Measurements from ENCODE around the gene PXYLP1.
A peak's percentile ranks its signal among the peaks of the same experiment; 100 is the strongest.

PXYLP1 gene

GRCh38 chr3:141228395-141228794, 3.2 kb upstream of the PXYLP1 start:
- DNase-seq (ENCODE audit: low spot score) (no peak), FAIRE-seq (no peak)

DNA sequence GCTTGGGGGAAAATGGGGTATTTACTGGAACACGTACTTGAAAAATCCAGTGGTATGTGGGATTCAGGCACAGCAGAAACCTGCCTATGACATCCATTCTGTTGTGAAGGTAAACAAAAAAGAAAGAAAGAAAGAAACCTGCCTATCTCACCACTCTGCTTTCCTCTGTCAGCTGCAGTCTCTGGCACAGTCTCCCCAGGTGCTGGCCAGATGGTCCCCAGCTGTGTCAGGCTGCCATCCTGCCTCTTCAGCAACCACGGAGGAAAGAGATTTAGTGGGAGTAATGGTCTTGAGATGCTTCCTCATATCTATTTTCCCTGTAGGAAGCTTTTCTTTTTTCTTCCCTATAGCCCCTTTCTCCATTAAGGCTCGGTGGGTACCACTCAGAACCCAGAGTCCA, 2.5 kb upstream of the PXYLP1 start:
- FAIRE-seq, result no peak
- no peak for DNase-seq (ENCODE audit: low spot score)

DNA sequence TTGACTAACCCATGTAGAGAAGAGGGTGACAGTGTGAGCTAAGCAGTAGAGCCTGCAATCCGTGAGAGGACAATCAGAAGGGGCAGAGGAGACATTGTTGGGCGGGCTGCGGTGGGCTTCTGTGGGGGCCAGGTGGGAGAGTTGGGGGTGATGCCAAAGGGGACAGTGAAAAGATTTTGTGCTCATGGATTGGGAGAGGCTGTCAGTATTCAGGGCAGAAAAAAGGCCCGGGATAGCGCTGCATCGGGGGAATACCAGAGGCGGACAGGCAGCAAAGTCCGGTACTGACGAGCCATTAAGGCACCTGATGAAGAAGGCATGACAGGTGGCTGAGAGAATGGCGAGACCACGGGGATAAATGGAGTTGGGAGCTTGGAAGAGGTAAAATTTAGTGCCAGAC, 1.3 kb upstream of the PXYLP1 start:
- DNase-seq (ENCODE audit: low spot score) (no peak), FAIRE-seq (no peak)

GRCh38 chr3:141231952-141232823, 563 bp downstream of the PXYLP1 start:
- FAIRE-seq, result no peak
- peak; percentile 47 for DNase-seq (ENCODE audit: low spot score)

DNA sequence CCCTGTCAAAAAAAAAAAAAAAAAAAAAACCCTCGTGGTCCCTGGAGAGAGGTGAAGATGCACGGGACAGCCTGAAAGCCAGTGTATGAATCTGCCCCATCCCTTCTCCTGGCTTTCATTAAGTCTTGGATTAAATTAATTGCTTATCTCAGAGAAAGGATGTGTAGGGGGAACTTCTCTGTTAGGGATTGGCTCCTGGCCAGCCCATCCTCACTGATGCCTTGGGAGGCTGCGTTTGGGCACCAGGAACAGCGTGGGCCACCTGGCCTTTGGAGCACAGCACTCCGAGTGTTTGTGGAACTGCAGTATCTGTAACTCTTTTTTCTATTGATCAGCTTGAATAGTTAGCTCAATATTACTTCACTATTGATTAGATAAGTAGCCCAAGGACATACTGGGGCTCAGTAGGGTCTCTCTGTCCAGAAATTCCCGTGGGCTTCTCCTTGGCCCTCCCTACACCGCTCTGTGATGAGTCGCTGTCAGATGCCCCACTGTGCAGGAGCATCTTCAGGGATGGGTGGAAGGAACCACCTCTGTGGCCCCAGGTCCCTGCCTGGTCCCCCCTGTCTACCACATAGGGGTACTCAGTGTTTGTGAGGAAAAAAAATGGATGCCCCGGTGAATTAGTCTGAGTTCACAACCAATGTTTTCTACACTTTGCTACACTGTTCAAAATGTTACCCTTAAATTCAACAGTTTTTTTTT, 2.0 kb downstream of the PXYLP1 start:
- FAIRE-seq (no peak), DNase-seq (ENCODE audit: low spot score) (no peak)

GRCh38 chr3:141234283-141234682, 2.7 kb downstream of the PXYLP1 start:
- DNase-seq (ENCODE audit: low spot score) (no peak), FAIRE-seq (no peak)

GRCh38 chr3:141235661-141236171, 4.1 kb downstream of the PXYLP1 start:
- FAIRE-seq (no peak), DNase-seq (ENCODE audit: low spot score) (no peak)

DNA sequence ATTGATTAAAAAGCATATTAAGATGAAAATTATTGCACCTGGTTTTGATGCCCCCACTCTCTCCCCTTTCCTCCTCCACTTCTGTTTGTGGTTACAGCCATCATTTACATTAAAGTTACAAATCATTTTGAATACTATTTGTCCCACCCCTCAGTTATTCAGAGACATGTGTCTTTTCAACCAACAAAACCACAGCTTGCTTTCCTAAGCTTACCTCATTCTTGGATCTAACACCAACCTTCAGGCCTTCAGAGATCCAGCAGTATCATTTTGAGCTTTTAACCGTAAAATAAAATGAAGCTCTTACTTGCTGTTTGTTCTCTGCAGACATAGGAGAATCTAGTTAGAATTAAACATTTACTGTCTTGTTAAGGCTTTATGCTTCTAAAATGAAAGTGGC, 4.7 kb downstream of the PXYLP1 start:
- no peak for FAIRE-seq
- no peak for DNase-seq (ENCODE audit: low spot score)

GRCh38 chr3:141237701-141238521, 6.3 kb downstream of the PXYLP1 start:
- no peak for DNase-seq (ENCODE audit: low spot score)

DNA sequence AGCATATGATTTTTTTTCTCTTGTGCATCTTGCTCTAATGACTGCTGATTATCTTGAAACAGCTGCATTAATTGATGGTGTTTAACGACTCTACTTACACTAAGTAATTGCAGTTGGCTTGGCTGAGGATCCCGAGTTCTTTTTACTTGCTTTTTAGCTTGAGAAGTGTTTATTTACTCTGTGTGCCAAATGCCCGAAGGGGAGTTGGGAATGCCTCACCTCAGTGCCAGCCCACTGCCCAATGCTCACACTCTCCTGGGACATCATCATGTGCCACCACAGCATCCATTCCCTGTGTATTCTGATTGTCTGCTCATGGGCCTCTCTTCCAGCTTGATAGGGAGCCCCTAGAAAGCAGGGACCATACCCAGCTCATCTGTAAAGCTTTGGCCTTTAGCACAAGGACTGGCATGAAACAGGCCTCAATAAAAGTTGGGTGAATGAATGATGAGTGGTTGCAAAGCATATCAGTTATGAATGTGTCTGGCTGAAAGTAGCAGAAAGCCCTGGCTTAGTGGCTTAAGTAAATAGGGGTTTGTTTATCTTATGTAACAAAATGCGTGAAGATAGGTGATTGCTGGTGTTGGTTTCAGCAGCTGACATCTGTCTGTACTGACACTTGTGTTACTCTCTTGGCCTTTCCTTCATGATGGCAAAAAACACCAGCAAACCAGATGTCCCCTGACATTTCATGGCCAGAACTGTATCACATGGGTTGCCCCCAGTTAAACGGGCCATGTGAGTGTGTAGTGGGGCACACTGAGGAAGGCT, 8.1 kb downstream of the PXYLP1 start:
- FAIRE-seq, result no peak
- DNase-seq (ENCODE audit: low spot score), result no peak

More at GRCh38 chr3:141237701-141238521, 6.3 kb downstream of the PXYLP1 start:
- FAIRE-seq, result no peak

- no peak for DNase-seq (ENCODE audit: low spot score)
- FAIRE-seq, result no peak
These were observed 8.7 kb downstream of the PXYLP1 start for GRCh38 chr3:141240286-141240685.

DNA sequence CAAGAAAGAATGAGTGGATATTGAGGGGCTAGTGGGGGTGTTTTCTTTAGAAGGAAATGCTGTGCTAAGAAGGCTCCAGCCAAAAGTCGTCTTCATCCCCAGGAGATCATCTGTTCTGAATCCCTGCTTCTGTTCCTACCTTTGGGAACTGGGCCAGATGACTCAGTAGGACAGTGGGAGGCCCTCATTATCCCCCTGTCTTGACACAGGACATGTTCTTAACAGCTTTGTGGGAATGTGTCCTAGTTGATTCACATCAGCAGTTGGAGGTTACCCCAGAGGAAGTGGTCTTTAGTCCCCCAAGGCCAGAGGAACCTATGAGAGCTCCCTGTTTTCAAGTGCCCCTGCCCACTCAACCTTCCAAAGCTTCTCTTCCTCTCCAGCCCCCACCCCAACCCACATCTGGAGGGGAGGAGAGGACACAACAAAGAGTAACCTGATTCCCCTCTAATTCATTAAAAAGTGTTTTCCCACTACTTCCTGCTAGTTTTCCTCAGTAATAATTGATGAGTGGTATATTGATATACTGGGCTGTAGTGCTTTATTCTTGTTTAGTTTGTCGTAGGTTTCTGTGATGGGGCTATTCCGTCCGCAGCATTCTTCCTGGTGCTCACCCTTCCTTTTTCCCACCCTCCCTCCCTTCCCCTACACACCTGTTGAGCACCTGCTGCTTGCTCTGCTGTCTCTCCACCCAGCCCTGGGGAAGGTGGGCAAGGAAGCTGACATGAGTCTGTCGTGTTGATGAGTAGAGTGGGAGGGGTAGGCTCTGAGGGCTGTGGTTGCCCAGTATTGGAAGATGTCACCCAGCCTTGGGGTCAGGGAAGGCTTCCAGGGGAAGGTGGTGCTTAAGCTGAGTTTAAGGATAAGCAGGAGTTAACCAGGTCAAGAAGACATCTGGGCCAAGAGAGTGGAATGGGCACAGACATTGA, 9.3 kb downstream of the PXYLP1 start:
- DNase-seq (ENCODE audit: low spot score) (peak; percentile 21), FAIRE-seq (no peak)

DNA sequence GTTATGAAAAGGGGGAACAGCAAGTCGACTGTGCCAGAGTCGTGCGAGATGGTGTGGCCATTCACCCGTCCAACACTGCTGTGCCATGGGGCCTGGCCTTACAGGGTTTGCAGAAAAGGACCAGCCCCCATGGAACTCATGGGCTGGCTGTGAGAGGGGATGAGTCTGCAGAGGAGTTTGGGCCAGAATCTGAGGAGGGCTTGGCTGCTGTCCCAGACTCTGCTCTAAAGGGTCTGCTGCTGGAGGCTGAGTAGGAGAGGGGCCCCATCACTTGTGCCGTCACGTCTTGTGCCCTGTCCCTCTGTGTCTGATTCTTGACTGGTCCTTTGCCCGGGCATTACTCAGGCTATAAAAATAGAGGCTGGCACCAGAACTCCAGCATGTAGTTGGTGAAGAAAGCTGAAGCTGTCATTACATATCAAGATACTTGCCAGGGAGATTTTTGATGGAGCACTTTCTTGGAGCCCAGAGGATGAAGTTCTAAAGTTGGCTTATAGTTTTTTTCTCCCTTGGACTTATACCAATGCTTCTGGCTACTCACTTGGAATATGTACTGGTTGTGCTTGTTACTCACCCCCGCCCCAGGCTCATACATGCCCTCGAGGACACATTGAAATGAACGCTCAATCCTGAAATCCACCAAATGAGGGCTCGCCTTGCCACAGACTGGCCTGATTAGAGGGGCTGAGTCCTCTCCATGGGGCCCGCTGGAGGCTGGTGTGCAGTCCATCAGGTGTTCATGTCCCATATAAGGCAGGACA, 10.2 kb downstream of the PXYLP1 start:
- DNase-seq (ENCODE audit: low spot score) (no peak), FAIRE-seq (no peak)

DNA sequence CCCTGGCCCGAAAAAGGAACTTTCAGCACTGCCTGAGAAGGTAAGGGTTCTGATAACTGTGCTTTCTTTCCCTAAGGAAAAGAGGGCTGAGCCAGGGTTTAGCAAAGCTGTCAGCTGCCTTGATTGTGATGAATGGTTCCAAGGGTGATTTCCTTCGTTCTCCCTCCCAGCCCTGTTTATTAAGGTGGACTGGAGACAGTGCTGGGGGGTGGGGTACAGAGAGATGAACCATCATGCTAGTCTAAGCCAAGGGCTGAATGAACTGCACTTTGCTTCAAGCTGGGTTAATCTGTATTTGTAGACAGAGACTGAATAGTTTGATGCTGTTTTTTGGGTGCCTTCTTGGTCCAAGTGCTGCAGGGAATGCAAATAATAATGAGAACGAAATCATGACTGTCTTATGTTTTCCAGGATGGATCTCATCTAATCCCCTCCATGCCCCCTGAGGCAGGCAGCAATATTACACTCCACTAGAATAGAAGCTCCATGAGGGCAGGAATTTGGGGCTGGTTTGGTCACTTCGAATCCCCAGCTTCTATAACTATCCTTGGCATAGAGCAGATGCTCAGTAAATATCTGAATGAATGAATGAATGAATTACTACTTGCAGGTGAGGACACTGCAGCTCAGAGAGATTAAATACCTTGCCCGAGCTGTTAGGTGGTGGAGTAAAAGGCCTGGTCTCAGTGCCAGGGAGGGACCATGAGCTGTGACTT, 10.9 kb downstream of the PXYLP1 start:
- FAIRE-seq (no peak), DNase-seq (ENCODE audit: low spot score) (no peak)

DNA sequence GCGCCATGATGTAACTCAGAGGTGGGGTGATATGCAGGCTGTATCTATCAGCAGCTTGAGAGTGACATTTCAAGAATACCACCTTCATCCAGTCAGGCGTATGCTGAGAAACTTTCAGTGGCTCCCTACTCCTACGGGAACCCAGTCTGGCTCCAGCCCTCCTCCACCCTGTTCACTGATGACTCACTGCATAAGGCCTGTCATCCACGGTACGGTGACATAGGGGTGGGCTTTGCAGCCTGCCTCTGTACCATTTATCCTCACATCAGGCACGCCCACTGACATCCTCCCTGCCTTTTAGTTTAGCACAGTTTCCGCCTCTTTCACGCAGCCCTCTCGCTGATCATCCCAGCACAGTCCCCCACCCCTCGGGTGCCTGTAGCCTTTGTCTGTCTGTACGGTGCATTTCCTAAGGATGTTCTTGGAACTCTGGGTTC, 11.7 kb downstream of the PXYLP1 start:
- no peak for FAIRE-seq
- DNase-seq (ENCODE audit: low spot score), result no peak

GRCh38 chr3:141246224-141246957, 14.8 kb downstream of the PXYLP1 start:
- FAIRE-seq (no peak), DNase-seq (ENCODE audit: low spot score) (no peak)

- DNase-seq (ENCODE audit: low spot score) (no peak), FAIRE-seq (no peak)
These were observed 15.3 kb downstream of the PXYLP1 start for GRCh38 chr3:141246958-141247301.

- DNase-seq (ENCODE audit: low spot score) (no peak), FAIRE-seq (no peak)
These were observed 16.4 kb downstream of the PXYLP1 start for GRCh38 chr3:141248064-141248463.
